Activated T-helper 1 cell treated with anti-CD3 and anti-CD28 coated beads, Interleukin-12 subunit alpha, Interleukin-12 subunit beta, Interleukin-2, Interleukin-4 antibody, amounts not matched to agents 30 ng/mL and 10 ng/mL and 1 ng/mL, durations not matched to agents 14 hours and 24 hours and 36 hours (primary cell): ENCODE results near the gene GNB2. TPM values are rescaled to one million over a fixed set of nuclear protein-coding genes. Genes with fewer than 3 reads are reported as not detected.
"Not testable (repeated sequence)": the region's sequence is repeated elsewhere in the genome, so short reads cannot be mapped to it uniquely, and the experiment has no call there.

Experiments
- DNase-seq: peaks from one replicate; pipeline ENCODE4 v3.0.0; 2021; ENCODE audit warnings: low spot score
- H3K27ac Mint-ChIP-seq: one replicate; pipeline ENCODE4 v1.8.0; 2021; ENCODE audit warnings: mild to moderate bottlenecking, mixed read lengths
- H3K27me3 Mint-ChIP-seq: one replicate; pipeline ENCODE4 v1.8.0; 2022; ENCODE audit warnings: mild to moderate bottlenecking, moderate library complexity, mixed read lengths; ENCODE audit not compliant: insufficient read depth
- H3K36me3 Mint-ChIP-seq: one replicate; pipeline ENCODE4 v1.8.0; 2021; ENCODE audit warnings: low read depth, mixed read lengths
- H3K4me1 Mint-ChIP-seq: one replicate; pipeline ENCODE4 v1.8.0; 2021; ENCODE audit warnings: low read depth, mixed read lengths
- H3K4me3 Mint-ChIP-seq: one replicate; pipeline ENCODE4 v1.8.0; 2021; ENCODE audit warnings: mild to moderate bottlenecking, moderate library complexity, mixed read lengths
- H3K9me3 Mint-ChIP-seq: one replicate; pipeline ENCODE4 v1.8.0; 2021; ENCODE audit warnings: mixed read lengths
- intact Hi-C: fragments of 100-400 bp; cut with micrococcal nuclease; formaldehyde crosslinking; loops from one replicate; pipeline ENCODE4 v1.15.1; 2024
- total RNA-seq: library from RNA; stranded (reverse); gene quantifications from 2 replicates; pipeline ENCODE4 v1.2.3, GENCODE V29; 2022

Gene GNB2
- total RNA-seq, 1 donor from 2014 or later: 218 TPM

DNA sequence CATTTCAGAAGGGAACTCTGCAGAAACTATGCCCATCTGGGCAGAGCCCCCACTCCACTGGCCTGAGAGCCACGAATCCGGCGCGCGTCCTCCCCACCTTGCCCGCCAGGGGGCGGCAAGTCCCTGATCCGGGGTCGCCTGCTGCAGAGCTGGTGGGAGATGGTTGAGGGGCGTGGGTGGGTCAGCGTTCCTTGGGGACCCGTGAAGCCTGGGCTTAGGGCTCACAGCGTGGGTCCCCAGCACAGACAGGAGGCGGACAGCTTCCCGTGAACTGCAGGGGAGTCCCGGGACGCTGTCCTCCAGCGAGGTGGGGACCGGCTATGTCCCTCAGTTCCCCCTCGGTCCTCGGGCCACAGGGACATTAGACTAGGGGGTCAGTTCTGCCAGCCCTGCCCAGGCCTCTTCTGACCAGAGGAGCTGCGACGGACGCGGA, 31.8 kb downstream of the GNB2 start:
- Mint-ChIP-seq H3K27me3 (peaks cover 13% of the 10 kb centered on the region), H3K4me1 (peaks cover 7% of the 10 kb centered on the region), H3K4me3 (peak overlapping the region; percentile 98), H3K9me3 (no peaks in the 10 kb centered on the region), H3K36me3 (peaks cover 4% of the 10 kb centered on the region), H3K27ac (peak overlapping the region; percentile 98)
- peak; percentile 74 for DNase-seq
- intact Hi-C loops: loop anchor here (1.0 to 10.0 kb wide), 11 partner anchors 10 to 604 kb away; partner anchors contain the start of genes AP4M1, FBXO24, GNB2 and LRCH4

DNA sequence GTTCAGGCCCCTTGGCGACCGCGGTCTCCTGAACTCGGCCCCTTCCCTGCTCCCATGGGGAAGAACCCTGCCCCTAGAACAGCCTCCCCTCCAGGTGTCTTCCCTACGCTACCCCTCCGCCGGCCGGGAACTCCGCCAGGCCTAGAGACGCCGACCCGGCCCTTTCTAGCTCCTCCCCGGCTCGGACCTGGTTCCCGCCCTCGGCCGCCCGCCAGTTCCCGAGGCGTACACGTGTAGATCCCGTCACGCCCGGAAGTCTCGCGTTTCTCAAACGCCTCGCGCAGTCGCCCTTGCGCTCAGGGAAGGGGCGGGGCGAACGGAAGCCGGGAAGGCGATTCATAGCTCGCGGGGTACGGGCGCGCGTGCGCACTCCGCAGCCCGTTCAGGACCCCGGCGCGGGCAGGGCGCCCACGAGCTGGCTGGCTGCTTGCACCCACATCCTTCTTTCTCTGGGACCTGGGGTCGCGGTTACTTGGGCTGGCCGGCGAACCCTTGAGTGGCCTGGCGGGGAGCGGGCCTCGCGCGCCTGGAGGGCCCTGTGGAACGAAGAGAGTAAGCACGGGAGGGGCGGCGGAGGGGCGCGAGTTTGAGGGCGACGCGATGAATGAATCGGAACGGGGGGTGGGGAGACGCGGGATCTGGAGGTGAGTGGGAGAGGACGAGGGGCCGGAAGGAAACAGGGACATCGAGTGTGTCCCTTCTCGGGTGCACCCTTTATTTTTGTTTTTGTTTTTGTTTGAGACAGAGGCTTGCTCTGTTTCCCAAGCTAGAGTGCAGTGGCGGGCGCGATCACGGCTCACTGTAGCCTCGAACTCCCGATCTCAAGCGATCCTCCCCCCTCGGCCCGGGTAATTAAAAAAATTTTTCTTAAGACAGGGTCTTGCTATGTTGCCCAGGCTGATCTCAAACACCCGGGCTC, 32.5 kb downstream of the GNB2 start, which contains the start of gene POP7:
TSS of gene POP7 (plus strand) at position 369 of the 919 bp plus-strand sequence. CDS start 710 bp downstream, outside the sequence.
- intact Hi-C loops: loop anchor here (1.0 to 10.0 kb wide), 12 partner anchors 11 to 605 kb away; partner anchors contain the start of genes AP4M1, FBXO24, GNB2 and LRCH4
- Mint-ChIP-seq H3K4me3 (peak within 1 kb of the TSS; percentile 98), H3K36me3 (peaks cover 4% of the 10 kb centered on the region), H3K4me1 (peaks cover 7% of the 10 kb centered on the region), H3K27me3 (peaks cover 13% of the 10 kb centered on the region), H3K9me3 (no peaks in the 10 kb centered on the region), H3K27ac (peak within 1 kb of the TSS; percentile 98)
- peak; percentile 99 for DNase-seq

DNA sequence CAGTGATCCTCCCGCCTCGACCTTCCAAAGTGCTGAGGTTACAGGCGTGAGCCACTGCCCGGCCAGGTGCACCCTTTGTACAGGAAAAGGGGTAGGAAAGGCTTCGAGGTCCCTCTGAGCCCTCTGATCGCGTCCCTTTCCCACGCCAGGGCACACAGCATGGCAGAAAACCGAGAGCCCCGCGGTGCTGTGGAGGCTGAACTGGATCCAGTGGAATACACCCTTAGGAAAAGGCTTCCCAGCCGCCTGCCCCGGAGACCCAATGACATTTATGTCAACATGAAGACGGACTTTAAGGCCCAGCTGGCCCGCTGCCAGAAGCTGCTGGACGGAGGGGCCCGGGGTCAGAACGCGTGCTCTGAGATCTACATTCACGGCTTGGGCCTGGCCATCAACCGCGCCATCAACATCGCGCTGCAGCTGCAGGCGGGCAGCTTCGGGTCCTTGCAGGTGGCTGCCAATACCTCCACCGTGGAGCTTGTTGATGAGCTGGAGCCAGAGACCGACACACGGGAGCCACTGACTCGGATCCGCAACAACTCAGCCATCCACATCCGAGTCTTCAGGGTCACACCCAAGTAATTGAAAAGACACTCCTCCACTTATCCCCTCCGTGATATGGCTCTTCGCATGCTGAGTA, 33.3 kb downstream of the GNB2 start:
- Mint-ChIP-seq H3K27ac (peak overlapping the region; percentile 98), H3K27me3 (peaks cover 9% of the 10 kb centered on the region), H3K9me3 (no peaks in the 10 kb centered on the region), H3K4me1 (peaks cover 7% of the 10 kb centered on the region), H3K36me3 (peaks cover 4% of the 10 kb centered on the region), H3K4me3 (peak overlapping the region; percentile 98)
- DNase-seq: no peak
- intact Hi-C loops: loop anchor here (1.0 to 10.0 kb wide), 4 partner anchors 74 to 546 kb away; partner anchors contain the start of gene TRIM56

DNA sequence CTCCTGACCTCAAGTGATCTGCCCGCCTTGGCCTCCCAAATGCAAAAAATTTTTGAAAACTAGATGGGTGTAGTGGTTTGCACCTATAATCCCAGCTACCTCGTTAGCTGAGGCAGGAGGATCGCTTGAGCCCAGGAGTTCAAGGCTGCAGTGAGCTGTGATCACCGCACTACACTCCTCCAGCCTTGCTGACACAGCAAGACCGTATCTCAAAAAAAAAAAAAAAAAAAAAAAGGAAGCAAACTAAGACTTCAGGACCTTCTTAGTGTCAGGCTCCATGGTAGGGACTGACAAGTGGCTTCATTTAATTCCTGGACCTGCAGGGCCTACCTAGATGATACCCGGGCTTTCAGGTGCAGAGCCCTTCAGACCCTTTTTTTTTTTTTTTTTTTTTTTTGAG, 34.9 kb downstream of the GNB2 start:
- Mint-ChIP-seq H3K27me3 (peaks cover under 1% of the 10 kb centered on the region), H3K9me3 (no peaks in the 10 kb centered on the region), H3K4me3 (peak overlapping the region; percentile 98), H3K4me1 (peaks cover 7% of the 10 kb centered on the region), H3K36me3 (peaks cover 4% of the 10 kb centered on the region), H3K27ac (no peak overlapping the region)
- intact Hi-C loops: loop anchor here (5.0 to 10.0 kb wide), 3 partner anchors 76 to 544 kb away; partner anchors contain the start of gene TRIM56
- no peak for DNase-seq

DNA sequence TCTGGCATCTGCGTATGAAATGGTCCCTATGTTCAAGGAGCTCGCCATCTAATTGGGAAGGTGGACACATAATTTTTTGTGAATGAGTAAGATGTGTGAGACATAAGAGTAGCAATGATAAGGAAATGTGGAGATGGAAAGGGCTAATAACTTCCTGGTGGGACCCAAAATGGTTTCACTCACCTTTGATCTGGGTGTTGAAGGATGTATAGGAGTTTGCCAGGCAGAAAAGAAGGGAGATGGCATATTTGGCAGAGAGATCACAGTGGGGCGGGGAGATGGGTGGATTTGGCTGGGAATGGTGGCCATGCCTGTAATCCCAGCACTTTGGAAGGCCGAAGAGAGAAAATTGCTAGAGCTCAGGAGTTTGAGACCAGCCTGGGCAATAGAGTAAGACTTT, 36.9 kb downstream of the GNB2 start:
- intact Hi-C loops: no loop called here
- no peak overlapping the region for H3K4me3 Mint-ChIP-seq
- no peaks in the 10 kb centered on the region for H3K9me3 Mint-ChIP-seq
- H3K27me3 Mint-ChIP-seq: peaks cover 3% of the 10 kb centered on the region
- H3K27ac Mint-ChIP-seq: no peak overlapping the region
- peaks cover 4% of the 10 kb centered on the region for H3K36me3 Mint-ChIP-seq
- no peak for DNase-seq
- H3K4me1 Mint-ChIP-seq: peaks cover 7% of the 10 kb centered on the region

DNA sequence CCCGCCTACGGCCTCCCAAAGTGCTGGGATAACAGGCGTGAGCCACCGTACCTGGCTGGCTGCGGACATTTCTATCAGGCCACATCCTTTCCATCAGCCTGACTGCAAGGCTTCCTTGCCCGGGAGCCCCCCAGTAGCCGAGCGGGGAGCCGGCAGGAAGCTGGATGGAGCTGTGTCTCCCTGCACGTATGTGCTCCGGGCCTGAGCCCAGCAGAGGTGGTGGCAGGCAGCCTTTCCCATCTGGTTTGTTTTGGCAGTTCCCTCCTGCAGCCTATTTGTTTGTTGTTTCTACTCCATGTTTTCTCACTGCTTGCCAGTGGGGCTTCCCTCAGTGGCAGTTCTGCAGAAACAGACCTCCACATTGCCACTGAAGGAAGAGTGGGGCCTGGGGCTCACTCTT, 37.8 kb downstream of the GNB2 start:
- H3K4me1 Mint-ChIP-seq: peaks cover 7% of the 10 kb centered on the region
- no peaks in the 10 kb centered on the region for H3K9me3 Mint-ChIP-seq
- H3K27ac Mint-ChIP-seq: no peak overlapping the region
- no peak overlapping the region for H3K4me3 Mint-ChIP-seq
- no peak for DNase-seq
- peaks cover 4% of the 10 kb centered on the region for H3K36me3 Mint-ChIP-seq
- intact Hi-C loops: no loop called here
- peaks cover 6% of the 10 kb centered on the region for H3K27me3 Mint-ChIP-seq

DNA sequence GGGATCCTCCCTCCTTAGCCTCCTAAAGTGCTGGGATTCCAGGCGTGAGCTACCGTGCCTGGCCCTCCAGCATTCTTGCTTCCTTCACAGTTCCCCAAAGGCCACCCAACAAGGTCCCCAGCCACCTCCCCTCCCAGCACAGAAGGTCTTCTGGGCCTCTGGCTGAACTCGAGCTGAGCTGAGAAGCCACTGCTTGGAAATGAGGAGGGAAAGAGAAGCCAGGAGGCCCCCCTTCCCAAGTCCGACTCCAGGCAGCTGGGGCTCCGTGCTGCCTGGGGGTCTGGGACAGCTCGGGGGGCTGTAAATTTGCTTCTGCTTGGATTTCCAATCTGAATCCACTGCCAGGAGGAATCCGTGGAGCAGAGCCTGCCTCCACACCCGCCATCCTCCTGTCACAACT, 41.2 kb downstream of the GNB2 start:
- Mint-ChIP-seq H3K27me3 (peaks cover 28% of the 10 kb centered on the region), H3K4me3 (no peak overlapping the region), H3K27ac (no peak overlapping the region), H3K4me1 (no peaks in the 10 kb centered on the region), H3K36me3 (no peaks in the 10 kb centered on the region), H3K9me3 (no peaks in the 10 kb centered on the region)
- intact Hi-C loops: no loop called here
- no peak for DNase-seq

DNA sequence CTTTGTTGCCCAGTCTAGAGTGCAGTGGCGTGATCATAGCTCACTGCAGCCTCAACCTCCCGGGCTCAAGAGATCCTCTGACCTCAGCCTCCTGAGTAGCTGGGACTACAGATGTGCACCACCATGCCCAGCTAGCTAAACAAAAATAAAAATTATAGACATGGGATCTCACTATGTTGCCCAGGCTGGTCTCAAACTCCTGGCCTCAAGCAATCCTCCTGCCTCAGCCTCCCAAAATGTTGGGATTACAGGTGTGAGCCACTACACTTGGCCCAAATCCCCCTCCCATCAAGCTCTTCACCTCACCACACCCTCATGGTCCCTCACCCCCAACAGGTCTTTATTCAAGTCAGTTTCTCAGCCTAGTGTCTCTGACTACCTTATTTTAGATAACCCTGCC, 43.5 kb downstream of the GNB2 start:
- H3K27ac Mint-ChIP-seq, DNase-seq, intact Hi-C loops, H3K36me3 Mint-ChIP-seq, H3K4me1 Mint-ChIP-seq, H3K9me3 Mint-ChIP-seq, H3K4me3 Mint-ChIP-seq: not testable (repeated sequence)
- peaks cover 39% of the 10 kb centered on the region for H3K27me3 Mint-ChIP-seq

DNA sequence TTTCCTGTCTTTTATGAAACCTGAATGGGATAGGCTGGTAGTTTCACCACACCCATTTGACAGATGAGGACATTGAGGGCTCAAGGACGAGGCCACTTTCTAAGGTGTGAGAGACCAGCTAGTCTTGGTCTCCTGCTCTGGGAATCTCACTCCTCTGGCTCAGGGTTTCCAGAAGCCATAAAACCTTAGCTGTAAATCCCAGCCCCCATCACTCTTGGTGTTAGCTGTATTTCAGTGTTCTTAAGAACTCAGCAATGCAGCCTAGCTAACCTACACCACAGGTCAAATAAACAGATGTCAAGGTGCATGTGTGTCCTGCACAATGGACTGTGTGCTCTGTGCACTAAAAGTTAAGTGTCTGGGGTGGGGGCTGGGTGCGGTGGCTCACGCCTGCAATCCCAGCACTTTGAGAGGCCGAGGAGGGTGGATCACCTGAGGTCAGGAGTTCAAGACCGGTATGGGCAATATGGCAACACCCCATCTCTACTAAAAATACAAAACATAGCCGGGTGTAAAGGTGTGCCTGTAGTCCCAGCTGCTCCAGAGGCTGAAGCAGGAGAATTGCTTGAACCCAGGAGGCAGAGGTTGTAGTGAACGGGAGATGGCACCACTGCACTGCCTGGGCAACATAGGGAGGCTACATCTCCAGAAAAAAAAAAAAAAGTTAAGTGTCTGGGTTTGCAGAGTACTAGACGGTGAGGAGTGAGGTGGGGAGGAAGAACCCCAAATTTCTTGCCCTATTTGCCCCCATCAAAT, 46.2 kb downstream of the GNB2 start:
- Mint-ChIP-seq H3K4me1 (no peaks in the 10 kb centered on the region), H3K4me3 (no peak overlapping the region), H3K27me3 (peaks cover 45% of the 10 kb centered on the region), H3K9me3 (no peaks in the 10 kb centered on the region), H3K27ac (no peak overlapping the region), H3K36me3 (no peaks in the 10 kb centered on the region)
- DNase-seq: no peak
- intact Hi-C loops: no loop called here

DNA sequence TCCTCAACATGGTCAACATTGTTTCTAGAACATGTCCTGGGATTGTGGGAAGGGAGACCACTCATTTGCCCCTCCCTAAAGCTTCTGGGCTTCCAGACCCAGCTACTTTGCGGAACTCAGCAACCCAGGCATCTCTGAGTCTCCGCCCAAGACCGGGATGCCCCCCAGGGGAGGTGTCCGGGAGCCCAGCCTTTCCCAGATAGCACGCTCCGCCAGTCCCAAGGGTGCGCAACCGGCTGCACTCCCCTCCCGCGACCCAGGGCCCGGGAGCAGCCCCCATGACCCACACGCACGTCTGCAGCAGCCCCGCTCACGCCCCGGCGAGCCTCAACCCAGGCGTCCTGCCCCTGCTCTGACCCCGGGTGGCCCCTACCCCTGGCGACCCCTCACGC, 46.7 kb downstream of the GNB2 start, which contains the start of gene EPO:
TSS of gene EPO (plus strand) at position 190 of the 392 bp plus-strand sequence. CDS start 513 bp downstream, outside the sequence.
- intact Hi-C loops: no loop called here
- peaks cover 45% of the 10 kb centered on the region for H3K27me3 Mint-ChIP-seq

DNA sequence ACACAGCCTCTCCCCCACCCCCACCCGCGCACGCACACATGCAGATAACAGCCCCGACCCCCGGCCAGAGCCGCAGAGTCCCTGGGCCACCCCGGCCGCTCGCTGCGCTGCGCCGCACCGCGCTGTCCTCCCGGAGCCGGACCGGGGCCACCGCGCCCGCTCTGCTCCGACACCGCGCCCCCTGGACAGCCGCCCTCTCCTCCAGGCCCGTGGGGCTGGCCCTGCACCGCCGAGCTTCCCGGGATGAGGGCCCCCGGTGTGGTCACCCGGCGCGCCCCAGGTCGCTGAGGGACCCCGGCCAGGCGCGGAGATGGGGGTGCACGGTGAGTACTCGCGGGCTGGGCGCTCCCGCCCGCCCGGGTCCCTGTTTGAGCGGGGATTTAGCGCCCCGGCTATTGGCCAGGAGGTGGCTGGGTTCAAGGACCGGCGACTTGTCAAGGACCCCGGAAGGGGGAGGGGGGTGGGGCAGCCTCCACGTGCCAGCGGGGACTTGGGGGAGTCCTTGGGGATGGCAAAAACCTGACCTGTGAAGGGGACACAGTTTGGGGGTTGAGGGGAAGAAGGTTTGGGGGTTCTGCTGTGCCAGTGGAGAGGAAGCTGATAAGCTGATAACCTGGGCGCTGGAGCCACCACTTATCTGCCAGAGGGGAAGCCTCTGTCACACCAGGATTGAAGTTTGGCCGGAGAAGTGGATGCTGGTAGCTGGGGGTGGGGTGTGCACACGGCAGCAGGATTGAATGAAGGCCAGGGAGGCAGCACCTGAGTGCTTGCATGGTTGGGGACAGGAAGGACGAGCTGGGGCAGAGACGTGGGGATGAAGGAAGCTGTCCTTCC, 47.3 kb downstream of the GNB2 start:
- no peak for DNase-seq
- Mint-ChIP-seq H3K4me3 (no peak overlapping the region), H3K9me3 (no peaks in the 10 kb centered on the region), H3K27ac (no peak overlapping the region), H3K27me3 (peaks cover 41% of the 10 kb centered on the region), H3K4me1 (peaks cover 6% of the 10 kb centered on the region), H3K36me3 (no peaks in the 10 kb centered on the region)
- intact Hi-C loops: no loop called here

More for the DNA sequence above, 46.7 kb downstream of the GNB2 start, which contains the start of gene EPO:
- no peak for DNase-seq
- Mint-ChIP-seq H3K27ac (no peak within 1 kb of the TSS), H3K9me3 (no peaks in the 10 kb centered on the region), H3K36me3 (no peaks in the 10 kb centered on the region), H3K4me3 (no peak within 1 kb of the TSS), H3K4me1 (peaks cover 4% of the 10 kb centered on the region)

DNA sequence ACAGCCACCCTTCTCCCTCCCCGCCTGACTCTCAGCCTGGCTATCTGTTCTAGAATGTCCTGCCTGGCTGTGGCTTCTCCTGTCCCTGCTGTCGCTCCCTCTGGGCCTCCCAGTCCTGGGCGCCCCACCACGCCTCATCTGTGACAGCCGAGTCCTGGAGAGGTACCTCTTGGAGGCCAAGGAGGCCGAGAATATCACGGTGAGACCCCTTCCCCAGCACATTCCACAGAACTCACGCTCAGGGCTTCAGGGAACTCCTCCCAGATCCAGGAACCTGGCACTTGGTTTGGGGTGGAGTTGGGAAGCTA, 47.9 kb downstream of the GNB2 start:
- Mint-ChIP-seq H3K27ac (no peak overlapping the region), H3K9me3 (no peaks in the 10 kb centered on the region), H3K4me3 (no peak overlapping the region), H3K4me1 (peaks cover 6% of the 10 kb centered on the region), H3K27me3 (peaks cover 44% of the 10 kb centered on the region), H3K36me3 (no peaks in the 10 kb centered on the region)
- no peak for DNase-seq
- intact Hi-C loops: no loop called here
